Epidermal melanocyte (primary cell): ENCODE results near the gene HPS1.
A peak's percentile ranks its signal among the peaks of the same experiment; 100 is the strongest.

Experiments
- DNase-seq: peaks from one replicate; pipeline ENCODE4 v3.0.0; 2011; ENCODE audit warnings: low spot score; ENCODE audit not compliant: insufficient read length

The HPS1 gene

DNA sequence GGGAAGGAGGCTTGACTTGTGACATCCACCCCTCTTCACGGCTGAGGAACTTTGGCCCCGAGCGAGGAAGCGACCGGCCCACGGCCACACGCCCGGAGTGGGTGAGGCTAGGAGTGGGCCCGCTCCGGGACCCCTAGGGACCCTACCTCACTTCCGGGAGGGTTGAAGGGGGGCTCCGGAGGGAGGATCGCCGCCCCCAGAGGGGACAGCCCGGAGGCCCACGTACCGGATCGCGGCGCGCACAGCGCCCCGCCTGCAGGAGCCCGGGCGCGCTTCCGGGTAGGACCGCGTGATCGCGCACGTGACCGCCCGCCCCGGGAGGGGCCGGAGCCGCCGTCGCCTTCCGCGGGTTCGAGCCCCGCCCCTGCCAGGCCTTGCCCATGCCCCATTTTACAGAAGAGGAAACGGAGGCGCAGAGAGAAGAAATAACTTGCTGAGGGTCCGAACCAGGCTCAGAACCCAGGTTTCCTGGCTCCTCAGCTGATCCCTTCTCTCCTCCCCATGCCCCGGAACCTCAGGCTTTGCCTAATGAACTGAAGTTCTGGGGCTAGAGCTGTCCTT, at the start of gene HPS1:
Gene HPS1, minus strand, starts transcription at position 275 of the 561 bp plus-strand sequence. CDS start 3,695 bp downstream, outside the sequence.
- DNase-seq = peak; percentile 75

DNA sequence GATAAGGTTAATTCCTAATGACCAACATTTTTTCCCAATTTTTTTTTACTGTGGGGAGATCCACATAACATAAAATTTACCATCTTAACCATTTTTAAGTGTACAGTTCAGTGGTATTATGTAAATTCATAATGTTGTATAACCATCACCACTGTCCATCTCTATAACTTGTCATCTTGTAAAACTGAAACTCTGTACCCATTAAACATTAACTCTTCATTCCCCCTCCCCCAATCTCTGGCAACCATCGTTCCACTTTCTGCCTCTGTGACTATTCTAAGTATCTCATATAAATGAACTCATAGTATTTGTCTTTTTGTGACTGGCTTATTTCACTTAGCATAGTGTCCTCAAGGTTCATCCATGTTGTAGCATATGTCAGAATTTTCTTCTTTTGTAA, 46.0 kb upstream of the HPS1 start:
- no peak for DNase-seq

DNA sequence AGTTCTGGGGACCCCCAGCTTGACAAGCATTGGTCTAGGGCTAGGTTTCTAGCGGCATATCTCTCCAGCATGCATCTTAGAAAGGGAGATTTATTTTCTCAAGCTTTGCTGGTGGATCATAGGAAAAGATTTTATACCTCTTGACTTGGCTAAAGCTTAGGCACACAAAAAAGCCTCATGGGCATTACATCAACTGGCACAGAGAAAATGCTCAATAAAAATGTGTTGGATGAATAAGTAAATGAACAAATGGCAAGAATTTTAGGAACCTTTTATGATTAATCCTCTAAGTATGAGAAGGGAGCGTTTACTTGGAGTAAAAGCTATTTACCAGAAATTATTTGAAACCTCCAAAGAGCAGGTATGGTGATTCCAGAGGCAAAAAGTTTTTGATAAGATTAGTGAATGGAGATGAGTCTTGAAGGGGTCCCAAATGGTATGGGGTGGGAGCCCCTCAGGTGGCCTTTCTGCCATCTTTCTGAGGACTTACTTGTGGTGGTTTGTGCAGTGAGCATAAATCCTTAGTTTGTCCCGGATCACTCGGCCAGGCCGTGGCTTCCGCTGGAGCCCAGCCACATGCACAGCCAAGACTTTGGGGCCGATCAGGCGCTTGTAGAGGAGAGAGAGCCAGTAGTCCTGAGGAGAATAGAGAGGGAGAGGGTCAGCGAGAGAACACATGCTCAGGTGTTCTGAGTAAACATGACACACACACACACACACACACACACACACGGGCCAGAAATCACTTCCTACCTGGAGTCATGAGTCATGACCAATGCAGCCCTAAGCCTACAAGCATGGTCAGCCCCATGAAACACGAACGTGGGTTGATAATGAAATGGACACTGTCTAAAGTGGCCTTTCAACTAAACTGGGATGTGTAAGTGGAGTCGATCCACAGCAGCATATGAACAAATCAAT, 43.1 kb upstream of the HPS1 start:
- no peak for DNase-seq

DNA sequence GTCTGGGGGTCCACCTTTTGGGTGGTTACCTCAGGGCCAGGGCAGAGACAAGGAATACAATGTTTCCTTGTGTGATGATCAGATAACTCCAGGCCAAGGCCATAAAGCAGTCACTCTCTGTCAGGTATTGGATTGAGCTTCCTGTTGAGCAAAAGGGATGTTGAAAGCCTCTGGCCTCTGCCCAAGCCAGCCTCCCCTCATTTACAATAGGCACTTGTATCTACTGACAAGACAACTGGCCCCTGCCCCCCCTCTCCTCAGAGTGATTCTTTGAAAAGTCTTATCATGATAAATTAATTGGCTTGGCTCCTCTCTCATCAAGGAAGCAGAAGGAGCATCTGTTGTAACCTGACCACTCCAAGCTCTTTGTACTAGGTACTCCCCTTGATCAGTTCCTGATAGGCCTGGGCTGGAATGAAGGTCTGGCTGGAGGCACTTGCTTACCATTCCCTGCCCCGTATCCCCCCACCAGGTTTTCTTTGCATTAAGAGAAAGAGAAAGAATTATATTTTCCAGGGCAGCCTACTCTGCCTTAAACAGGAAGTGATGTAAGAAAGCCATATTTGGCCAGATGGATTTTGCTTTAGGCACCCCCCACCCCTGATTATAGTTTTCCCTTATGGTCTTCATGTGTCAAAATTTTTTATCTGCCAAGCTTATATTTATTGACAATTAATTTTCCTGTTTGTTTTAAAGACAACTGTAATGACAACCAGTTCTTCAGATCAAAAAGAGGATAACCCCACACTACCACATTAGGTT, 42.1 kb upstream of the HPS1 start:
- no peak for DNase-seq

DNA sequence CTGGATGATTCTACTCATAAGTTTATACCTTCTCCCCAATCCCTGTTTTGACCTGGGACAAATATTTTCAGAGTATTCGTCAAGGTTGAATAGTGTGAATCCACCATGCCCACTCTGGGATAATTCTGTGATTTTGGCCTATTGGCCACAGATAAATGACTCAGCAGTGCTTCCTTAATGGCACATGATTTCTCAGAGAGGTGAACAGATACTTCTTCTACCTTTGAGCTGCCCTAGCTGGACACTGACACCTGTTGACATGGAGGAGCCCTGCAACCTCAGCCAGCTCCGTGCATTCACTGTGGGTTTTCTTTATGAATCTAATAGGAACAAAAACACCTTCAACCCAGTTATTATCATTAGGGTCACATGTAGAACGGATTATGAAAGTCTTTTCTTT, 40.9 kb upstream of the HPS1 start:
- DNase-seq = no peak

DNA sequence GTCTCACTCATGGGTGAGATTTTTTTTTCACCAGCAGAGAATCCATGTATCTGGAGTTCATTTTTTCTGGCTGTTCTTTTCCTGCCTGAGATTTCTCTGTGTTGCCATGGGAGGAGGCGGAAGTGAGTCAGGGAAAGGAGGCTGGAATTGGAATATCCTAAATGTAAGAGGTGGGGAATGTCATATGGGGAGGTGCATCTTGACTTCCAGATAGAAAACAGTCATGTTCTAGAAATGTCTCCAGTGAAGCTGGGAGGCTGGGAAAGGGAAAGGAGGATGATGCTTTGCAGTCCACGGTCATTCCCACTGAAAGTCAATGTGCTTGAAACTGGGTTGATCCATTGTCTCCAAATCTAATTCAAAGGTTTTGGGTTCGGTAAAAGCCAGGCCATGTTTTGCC, 39.7 kb upstream of the HPS1 start:
- DNase-seq = no peak

DNA sequence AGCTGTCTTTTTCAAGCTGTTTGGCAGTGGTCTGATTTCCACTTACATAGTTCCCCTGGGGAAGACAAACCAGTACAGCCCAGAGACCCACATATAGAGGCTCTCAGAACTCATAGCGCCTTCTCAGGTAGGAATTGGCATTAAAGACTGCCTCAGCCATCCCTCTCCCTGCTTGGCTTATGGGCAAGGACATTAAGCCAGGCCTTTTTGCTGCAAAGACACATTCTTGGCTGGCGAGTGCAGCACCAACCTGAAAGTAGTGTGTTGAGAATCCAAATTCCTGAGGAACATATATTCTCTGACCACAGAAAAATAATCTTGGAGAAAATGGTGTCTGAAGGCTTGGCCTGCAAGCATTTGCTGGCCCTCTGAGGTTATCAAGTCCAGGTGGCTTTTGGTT, 39.2 kb upstream of the HPS1 start:
- no peak for DNase-seq

DNA sequence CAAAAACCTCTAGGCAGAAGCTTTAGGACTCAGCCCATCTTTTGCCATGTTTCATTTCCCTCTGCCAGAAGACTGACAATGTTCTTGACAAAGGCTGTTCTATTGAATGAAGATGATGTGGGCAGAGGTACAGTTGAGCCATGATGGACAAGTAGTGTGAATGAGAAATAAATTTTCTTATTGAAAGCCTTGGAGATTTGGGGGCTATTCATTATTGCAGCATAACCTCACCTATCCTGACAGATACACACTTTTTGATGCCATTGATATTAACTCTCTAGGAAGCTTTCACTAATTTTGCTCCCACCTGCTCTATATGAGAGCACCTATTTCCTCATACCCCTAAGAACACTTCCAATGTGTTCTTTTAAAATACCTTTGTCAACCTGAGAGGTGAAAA, 36.9 kb upstream of the HPS1 start:
- DNase-seq = no peak

DNA sequence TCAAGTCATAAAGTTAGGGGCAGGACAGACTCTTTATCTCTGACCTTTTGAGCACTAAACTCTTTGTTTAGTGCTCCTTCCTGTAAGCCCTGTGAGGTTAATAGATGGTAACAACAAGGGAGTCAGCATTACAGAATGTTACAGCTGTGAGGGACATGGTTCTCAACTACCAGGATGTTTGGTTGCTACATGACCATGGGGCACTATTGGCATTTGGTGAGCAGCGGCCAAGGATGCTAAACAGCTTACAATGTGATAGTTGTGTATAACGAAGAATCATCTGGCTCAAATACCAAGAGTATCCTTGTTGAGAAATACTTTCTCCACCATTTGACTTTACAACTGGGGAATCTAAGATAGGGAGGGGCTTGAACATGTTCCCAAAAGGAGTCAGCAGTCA, 35.4 kb upstream of the HPS1 start:
- no peak for DNase-seq

DNA sequence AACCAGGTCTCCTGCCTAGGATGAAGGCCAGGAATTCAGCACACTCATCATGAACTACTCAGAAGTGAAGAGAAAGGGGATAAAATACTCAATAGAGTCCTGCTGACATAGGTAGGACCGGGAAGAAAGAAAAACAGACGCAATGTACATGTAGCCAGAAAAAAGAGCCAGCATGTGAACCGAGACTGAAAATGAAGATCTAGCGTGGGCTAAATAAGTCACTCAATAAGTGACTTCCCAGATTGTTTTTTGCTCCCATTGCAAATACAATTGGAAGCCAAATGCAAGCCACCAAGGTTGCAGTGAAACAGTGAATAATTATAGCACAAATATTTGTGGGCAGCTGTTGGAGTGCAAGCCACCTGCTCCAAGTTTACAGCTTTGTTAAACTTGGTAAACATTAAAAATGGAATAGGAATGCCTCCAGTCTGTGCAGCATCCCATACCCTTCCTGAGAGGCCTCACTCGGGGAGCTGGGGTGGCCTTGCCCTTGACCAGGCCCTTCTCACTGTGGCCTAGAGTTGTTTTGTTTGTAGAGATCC, 34.7 kb upstream of the HPS1 start:
- no peak for DNase-seq

DNA sequence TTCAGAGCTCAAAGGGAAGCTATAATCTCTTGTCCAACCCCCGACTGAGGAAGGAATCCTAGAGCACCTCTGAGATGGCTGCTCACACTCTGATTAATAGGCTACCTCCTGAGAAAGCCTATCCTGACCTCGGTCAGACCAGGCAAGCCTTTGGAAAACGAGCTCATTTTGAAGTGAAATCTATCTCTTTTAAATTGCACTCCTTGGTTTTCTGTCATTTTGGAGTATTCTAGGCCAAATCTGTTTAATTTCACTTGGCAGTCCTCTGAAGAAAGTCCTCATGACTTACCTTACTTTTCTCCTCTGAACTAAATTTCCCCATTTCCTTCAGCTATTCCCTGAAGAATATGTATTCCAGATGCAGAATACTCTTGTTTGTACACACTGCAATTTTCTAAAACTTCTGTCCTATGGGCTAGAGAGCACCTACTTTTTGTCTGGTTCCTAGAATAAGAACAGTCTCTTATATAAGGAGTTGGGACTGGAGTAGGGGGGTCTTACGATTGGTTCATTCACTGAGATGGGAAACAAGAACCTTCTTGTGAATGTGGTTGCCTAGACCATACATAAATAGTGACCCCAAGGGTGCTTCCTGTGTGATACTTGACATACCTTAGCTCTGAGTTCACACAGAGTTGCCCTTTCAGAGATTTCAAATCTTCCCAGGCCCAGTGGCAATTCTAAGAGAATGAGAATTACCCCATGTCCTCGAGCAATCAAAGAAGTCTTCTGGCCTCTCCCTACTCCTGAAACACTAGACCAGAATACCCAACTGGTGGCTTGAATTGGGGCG, 31.9 kb upstream of the HPS1 start:
- no peak for DNase-seq

DNA sequence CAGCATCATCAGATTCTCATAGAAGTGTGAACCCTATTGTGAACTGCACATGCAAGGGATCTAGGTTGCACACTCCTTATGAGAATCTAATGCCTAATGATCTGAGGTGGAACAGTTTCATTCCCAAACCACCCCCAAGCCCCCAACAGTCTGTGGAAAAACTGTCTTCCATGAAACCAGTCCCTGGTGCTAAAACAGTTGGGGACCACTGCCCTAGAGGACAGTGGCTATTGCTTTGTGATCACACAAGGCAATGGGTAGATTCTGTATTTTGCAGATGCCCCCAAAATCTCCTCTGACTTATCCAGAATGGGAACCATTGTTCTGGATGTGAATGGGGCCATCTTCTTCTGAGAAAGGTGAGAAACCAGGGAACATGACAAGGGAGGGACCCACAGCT, 31.1 kb upstream of the HPS1 start:
- no peak for DNase-seq

DNA sequence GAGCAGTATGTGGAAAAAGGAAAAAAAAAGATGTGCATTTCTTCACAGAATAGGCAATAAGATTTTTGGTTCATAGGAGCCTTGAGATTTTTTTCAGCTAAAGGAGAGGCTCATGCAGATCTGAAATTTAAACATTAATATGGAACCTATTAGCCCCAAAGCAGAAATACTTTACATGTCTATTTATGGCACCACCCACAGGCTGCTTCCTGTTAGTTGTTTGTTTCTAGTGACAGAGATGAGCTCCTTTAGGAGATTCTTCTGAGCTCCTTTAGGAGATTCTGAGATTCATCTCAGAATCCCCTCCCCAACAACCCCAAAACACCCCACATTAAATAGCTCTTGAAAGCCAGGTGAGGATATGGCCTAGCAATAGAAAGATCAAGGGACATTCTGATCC, 27.9 kb upstream of the HPS1 start:
- DNase-seq = no peak

DNA sequence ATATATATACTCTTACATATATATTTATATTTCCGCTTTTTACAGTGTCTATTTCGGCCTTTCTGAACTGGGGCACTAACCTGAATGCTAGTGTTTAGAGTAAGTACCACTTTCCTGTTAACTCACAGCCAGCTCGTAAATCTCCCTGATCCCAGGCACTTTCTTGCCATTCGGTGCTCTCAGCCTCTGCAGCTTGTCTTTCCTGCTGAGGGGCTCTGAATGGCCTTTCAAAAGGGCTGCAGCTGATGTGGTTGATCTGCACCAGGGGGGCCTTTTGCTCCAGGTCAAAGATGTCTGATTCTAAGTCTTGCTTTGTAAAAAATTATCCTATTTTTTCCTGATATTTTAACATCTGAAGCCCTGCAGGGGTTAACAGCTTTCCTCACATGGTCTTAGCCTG, 25.5 kb upstream of the HPS1 start:
- no peak for DNase-seq

DNA sequence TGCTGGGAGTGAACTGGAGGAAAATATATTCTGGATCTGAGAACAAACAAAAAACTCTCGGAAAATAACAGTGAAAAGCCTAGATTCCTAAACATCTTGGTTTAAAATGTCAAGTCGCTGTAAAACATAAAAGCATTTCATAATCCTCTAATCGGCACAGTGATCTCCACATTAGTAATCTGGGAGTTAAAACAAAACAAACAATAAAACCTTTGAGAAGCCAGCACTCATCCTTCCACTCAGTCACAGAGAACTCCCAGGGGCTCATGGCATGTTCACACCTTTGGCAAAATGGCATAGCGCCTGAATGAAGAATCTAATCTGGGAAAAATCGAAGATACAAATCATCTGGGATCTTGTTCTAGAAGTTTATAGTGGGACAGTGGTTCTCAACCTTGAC, 24.1 kb upstream of the HPS1 start:
- no peak for DNase-seq

DNA sequence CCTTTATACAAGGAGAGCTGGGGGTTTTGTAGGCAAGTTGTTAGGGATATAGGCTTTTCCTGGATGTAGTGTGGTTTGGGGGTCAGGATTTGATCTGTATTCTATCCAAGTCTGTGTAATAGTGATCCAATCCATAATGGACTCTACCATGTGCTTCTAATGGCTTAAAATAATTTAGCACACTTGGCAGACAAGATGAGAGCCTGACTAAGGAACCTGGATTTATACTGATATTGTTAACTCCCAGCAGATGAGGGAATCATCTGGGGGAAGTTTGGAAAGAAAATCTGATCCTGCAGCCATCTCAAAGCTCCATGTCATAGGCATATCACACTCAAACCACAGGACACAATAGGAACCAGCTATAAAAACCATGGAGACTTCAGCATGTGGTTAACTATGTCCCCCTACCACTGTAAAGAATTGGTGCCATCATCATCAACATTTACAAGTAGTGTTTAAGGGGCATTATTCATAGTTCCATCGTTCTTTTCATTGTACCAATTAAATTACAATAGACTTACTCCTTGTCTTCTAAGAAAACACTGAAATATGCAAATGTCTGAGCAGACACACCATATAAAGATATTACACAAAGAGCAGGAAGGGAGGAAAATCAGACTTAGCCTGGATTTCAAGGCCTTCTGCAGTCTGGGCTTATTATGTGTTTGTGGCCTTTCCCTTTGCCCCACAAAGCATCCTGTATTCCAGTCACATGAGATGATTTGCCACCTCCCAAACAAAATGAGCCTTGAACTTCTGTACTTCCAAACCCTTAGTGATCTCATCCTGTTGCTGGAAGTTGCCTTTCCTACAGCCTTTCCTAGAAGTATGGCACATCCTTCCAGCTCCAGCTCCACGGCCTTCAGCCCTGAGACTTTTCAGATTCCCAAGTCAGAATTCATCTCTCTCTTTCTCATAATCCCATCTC, 22.5 kb upstream of the HPS1 start:
- no peak for DNase-seq

DNA sequence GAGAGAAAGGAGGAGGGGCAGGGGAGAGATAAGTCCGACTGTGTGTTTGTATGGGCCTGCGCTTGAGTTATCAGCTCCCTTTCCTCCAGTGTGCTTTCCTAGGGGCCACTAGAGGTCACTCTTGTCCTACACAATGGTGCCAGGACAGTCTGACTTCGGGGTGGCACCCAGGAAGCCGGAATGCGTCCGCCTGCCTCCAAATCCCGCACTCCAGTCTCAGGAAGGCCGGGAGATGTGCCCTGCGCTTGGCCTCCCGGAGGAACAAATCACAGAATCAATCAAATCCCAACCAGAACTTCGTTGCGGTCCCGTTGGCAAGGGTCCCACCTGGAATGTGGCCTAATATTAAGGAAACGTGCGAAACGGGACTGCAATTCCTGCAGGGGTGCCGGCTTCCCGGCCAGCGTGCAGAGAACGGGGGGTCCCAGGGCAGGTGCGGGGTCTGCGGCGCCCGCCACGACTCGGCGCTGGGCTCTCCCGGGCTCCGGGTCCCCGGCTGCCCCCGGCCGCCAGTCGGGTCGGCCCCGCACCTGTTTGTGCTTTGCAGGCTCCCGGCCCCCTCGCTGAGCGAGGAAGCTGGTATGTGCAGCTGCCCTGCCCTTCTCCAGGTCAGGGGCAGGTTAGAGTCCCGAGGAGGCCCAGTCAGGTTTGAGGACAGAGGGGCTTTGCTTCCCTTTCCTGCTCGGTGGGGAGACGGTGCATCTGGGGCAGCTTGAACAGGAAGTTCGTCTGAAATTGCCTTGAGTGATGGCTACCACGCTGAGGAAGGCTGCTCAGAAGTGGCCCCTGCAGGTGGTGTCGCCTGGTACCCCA, 21.0 kb upstream of the HPS1 start:
- DNase-seq = peak; percentile 95

DNA sequence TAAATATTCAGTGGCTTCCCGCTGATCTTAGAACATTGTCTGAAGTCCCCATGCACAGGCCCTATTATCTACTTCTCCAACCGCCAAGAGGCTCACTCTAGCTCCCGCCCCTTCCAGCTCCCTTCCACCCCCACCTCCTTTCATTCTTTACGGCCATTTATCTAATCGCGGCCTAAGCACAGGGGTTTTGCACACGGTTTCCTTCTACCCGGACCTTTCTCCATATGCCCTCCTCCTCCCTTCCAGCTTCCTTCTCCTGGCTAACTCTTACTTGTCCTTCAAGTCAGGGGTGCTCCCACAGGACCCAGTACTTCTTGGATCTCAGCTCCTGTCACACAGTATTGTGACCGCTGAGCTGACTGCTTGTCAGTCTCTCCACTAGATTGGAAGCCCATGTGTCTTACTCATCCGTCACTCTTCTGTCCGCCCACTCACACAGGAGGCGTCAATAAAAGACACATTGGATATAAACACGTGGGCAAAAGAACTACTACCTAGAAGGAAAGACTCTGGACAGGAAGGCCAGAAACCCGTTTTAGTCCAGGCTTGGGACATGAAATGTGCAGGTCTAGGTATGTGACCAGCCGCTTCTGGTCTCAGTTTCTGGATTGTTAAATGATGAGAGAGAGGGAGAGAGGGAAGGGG, 20.2 kb upstream of the HPS1 start:
- DNase-seq = no peak

DNA sequence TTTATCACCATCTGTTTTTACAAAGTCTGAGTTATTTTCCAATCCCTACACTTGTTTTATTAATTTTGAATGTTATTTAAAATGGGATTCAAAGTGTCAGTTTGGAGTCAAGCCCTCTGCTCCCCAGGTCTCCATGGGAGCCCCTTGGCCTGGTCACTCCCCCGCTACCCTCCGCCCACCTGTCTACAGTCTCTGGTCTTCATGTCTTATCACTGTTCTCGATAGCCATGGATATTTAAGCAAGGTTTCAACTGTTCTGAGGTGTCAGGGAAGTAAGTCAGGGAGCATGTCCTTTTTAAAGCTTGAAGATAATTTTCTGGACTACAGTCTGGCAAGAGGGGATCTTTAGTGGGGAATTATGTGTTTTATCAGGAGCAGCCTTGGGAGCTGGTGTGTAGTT, 19.1 kb upstream of the HPS1 start:
- DNase-seq = no peak
